Measurements from ENCODE around the gene ANKS1B.
A peak's percentile ranks its signal among the peaks of the same experiment; 100 is the strongest.

The ANKS1B gene

GRCh38 chr12:98814254-98814653, 1170.5 kb downstream of the ANKS1B start:
- no peak for DNase-seq (ENCODE audit: low spot score)

GRCh38 chr12:98812225-98812624, 1172.5 kb downstream of the ANKS1B start:
- no peak for DNase-seq (ENCODE audit: low spot score)

- DNase-seq (ENCODE audit: low spot score): no peak
Observed at GRCh38 chr12:98808243-98808875, 1176.4 kb downstream of the ANKS1B start.

DNA sequence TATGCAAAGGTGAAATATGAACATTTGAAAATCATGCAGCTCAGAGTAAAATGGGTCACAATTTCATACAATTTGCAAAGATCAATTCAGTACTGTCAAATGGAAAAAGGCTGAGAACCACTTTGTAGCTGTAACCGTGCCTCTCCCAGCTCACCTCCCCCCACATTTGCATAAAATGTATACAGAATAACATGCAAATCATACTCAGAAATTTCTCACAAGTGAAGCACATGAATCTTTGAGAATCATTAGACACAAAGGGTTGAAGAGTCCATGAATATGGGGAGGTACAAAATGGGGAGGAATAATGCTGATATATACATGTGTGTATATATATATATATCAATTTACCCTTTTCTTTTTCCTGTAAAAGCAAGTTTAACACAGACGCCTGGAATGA, 1177.5 kb downstream of the ANKS1B start:
- no peak for DNase-seq (ENCODE audit: low spot score)

GRCh38 chr12:98803468-98804209, 1181.1 kb downstream of the ANKS1B start:
- no peak for DNase-seq (ENCODE audit: low spot score)

GRCh38 chr12:98799822-98800221, 1184.9 kb downstream of the ANKS1B start:
- no peak for DNase-seq (ENCODE audit: low spot score)

GRCh38 chr12:98799146-98799810, 1185.5 kb downstream of the ANKS1B start:
- DNase-seq (ENCODE audit: low spot score): no peak

GRCh38 chr12:98797200-98797599, 1187.5 kb downstream of the ANKS1B start:
- no peak for DNase-seq (ENCODE audit: low spot score)

GRCh38 chr12:98796745-98797144, 1188.0 kb downstream of the ANKS1B start:
- DNase-seq (ENCODE audit: low spot score): no peak

DNA sequence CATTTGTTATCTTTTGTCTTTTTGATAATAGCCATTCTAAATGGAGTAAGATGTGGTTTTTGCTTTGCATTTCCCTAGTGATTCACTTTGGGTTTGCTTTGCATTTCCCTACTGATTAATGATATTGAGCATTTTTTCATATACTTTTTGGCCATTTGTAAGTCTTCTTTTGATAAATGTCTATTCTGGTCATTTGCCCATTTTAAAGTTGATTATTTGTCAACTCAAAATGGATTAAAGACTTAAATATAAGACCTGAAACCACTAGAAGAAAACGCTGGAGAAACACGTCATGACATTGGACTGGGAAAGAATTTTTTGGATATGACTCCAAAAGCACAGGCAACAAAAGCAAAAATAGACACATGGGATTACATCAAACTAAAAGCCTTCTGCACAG, 1191.6 kb downstream of the ANKS1B start:
- DNase-seq (ENCODE audit: low spot score): no peak

DNA sequence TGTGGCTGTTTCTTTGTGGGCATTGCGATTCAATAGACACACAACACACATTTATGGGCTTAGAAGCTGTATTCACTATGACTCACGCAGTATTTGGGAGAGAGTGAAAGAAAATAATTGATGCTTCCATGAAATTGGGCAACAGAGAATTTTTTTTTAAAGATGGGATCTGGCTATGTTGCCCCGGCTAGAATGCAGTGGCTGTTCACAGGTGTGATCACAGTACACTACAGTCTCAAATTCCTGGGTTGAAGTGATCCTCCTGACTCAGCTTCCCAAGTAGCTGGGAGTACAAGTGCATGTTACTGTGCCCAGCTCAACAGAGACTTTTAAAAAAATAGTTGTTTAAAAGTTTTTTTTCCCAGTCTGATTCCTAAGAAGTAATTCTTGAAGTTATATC, 1193.3 kb downstream of the ANKS1B start:
- no peak for DNase-seq (ENCODE audit: low spot score)

DNA sequence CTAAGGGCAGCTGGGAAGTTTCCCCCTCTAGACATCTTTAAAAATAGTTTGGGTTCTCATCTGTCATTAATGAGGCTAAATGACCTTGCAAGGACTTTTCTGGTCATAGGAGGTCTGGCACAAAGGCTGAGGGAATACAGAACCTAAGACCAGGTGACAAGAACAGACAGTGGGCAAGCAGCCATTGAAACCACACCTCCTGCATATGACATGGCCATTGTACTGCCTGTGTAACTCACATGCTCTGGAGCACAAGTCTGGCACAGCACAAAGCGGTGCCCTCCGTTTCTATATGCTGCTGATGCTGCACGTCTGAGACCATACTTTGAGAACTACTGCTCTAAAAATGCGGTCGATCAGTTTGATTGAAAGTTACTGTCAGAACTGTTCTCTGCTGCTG, 1196.3 kb downstream of the ANKS1B start:
- DNase-seq (ENCODE audit: low spot score): no peak

- DNase-seq (ENCODE audit: low spot score): peak; percentile 55
Observed at GRCh38 chr12:98786653-98787052, 1198.1 kb downstream of the ANKS1B start.

- peak; percentile 36 for DNase-seq (ENCODE audit: low spot score)
Observed at GRCh38 chr12:98783420-98783819, 1201.3 kb downstream of the ANKS1B start.

GRCh38 chr12:98780261-98780660, 1204.5 kb downstream of the ANKS1B start:
- DNase-seq (ENCODE audit: low spot score): no peak

- DNase-seq (ENCODE audit: low spot score): no peak
Observed at GRCh38 chr12:98772818-98773217, 1211.9 kb downstream of the ANKS1B start.

- DNase-seq (ENCODE audit: low spot score): no peak
Observed at GRCh38 chr12:98771811-98772752, 1212.7 kb downstream of the ANKS1B start.

GRCh38 chr12:98770230-98770629, 1214.5 kb downstream of the ANKS1B start:
- no peak for DNase-seq (ENCODE audit: low spot score)

DNA sequence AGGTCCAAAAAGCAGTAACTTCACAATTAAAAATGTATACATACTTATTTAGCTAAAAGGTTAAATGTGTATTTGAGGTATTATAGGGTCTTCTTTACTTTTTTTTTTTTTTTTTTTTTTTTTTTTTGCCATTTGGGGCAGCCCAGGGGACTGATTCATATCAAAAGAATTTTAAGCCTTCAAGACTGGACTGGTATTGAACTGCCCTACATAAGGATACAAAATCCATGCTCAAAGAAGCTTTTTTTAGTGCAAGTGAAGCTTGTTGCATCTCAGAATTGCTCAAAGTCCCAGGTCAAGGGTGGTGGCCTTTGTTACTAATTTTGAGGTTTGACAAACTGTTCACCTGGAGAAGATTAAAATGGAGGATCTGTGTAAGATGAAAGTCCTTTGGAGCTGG, 1215.7 kb downstream of the ANKS1B start:
- no peak for DNase-seq (ENCODE audit: low spot score)

- no peak for DNase-seq (ENCODE audit: low spot score)
Observed at GRCh38 chr12:98767248-98767647, 1217.5 kb downstream of the ANKS1B start.

GRCh38 chr12:98763656-98764055, 1221.1 kb downstream of the ANKS1B start:
- no peak for DNase-seq (ENCODE audit: low spot score)

GRCh38 chr12:98758331-98758730, 1226.4 kb downstream of the ANKS1B start:
- DNase-seq (ENCODE audit: low spot score): peak; percentile 89
